Stimulated activated naive CD8-positive, alpha-beta T cell treated with anti-CD3 and anti-CD28 coated beads, Interleukin-15, Interleukin-2, amounts not matched to agents 100 ng/mL and 50 ng/mL, for 24 hours (primary cell): ENCODE measurements around the gene PLD2.
"Not testable (repeated sequence)": the region's sequence is repeated elsewhere in the genome, so short reads cannot be mapped to it uniquely, and the experiment has no call there.

Experiments
- H3K27ac Mint-ChIP-seq: one replicate; pipeline ENCODE4 v1.8.0; 2021; ENCODE audit warnings: mild to moderate bottlenecking, mixed read lengths
- H3K27me3 Mint-ChIP-seq: one replicate; pipeline ENCODE4 v1.8.0; 2021; ENCODE audit warnings: mixed read lengths
- H3K36me3 Mint-ChIP-seq: one replicate; pipeline ENCODE4 v1.8.0; 2021; ENCODE audit warnings: low read depth, mixed read lengths
- H3K4me1 Mint-ChIP-seq: one replicate; pipeline ENCODE4 v1.8.0; 2021; ENCODE audit warnings: low read depth, mixed read lengths
- H3K4me3 Mint-ChIP-seq: one replicate; pipeline ENCODE4 v1.8.0; 2021; ENCODE audit warnings: mild to moderate bottlenecking, mixed read lengths
- H3K9me3 Mint-ChIP-seq: one replicate; pipeline ENCODE4 v1.8.0; 2021; ENCODE audit warnings: mixed read lengths

The PLD2 gene

GRCh38 chr17:4869058-4869998 is 62.4 kb downstream of the PLD2 start:
- H3K9me3 Mint-ChIP-seq, H3K4me3 Mint-ChIP-seq, H3K27me3 Mint-ChIP-seq, H3K27ac Mint-ChIP-seq, H3K4me1 Mint-ChIP-seq: not testable (repeated sequence)
- peaks cover 11% of the 10 kb centered on the region for H3K36me3 Mint-ChIP-seq

GRCh38 chr17:4870855-4871254 is 63.9 kb downstream of the PLD2 start:
- Mint-ChIP-seq H3K36me3 (peaks cover 11% of the 10 kb centered on the region), H3K4me1 (no peaks in the 10 kb centered on the region), H3K27ac (no peak overlapping the region), H3K9me3 (no peaks in the 10 kb centered on the region), H3K4me3 (no peak overlapping the region), H3K27me3 (no peaks in the 10 kb centered on the region)

- Mint-ChIP-seq H3K27ac (no peak overlapping the region), H3K27me3 (no peaks in the 10 kb centered on the region), H3K36me3 (peaks cover 11% of the 10 kb centered on the region), H3K9me3 (no peaks in the 10 kb centered on the region), H3K4me3 (no peak overlapping the region), H3K4me1 (no peaks in the 10 kb centered on the region)
Measured at GRCh38 chr17:4872786-4873185, 65.8 kb downstream of the PLD2 start.
